WTC11 (cell line): ENCODE results near the gene VWA8. TPM values are rescaled to one million over a fixed set of nuclear protein-coding genes. Genes with fewer than 3 reads are reported as not detected.
"Not testable (repeated sequence)": the region's sequence is repeated elsewhere in the genome, so short reads cannot be mapped to it uniquely, and the experiment has no call there.

ENCODE experiments used
- ATAC-seq: fragments of 200-7000 bp; cut with Tn5 transposase; 2 replicates; pipeline ENCODE4 v1.10.0; 2021; ENCODE audit warnings: mild to moderate bottlenecking, moderate library complexity
- CTCF ChIA-PET: fragments of 300-600 bp; sonication (Branson Sonifier 250); formaldehyde crosslinking; loops from one replicate; lab custom pipeline; 2021; ENCODE audit warnings: antibody characterized with exemption; lab: Charles Lee
- POLR2A ChIA-PET: fragments of 350-600 bp; sonication (Branson Sonifier 250); formaldehyde crosslinking; loops from one replicate; lab custom pipeline; 2021; ENCODE audit warnings: antibody characterized with exemption; lab: Charles Lee
- DNase-seq: peaks from one replicate; pipeline ENCODE4 v3.0.0; 2021; ENCODE audit warnings: low spot score
- H3K27ac Mint-ChIP-seq: 2 replicates; pipeline ENCODE4 v1.8.0; 2021; ENCODE audit warnings: mixed read lengths
- H3K27me3 Mint-ChIP-seq: 2 replicates; pipeline ENCODE4 v1.8.0; 2021; ENCODE audit warnings: low read depth, mild to moderate bottlenecking, moderate library complexity, mixed read lengths
- H3K36me3 Mint-ChIP-seq: 2 replicates; pipeline ENCODE4 v1.8.0; 2021; ENCODE audit warnings: mixed read lengths
- H3K4me1 Mint-ChIP-seq: 2 replicates; pipeline ENCODE4 v1.8.0; 2022; ENCODE audit warnings: mixed read lengths
- H3K4me3 Mint-ChIP-seq: 2 replicates; pipeline ENCODE4 v1.8.0; 2021; ENCODE audit warnings: mild to moderate bottlenecking, moderate library complexity, mixed read lengths
- H3K9me3 Mint-ChIP-seq: 2 replicates; pipeline ENCODE4 v1.8.0; 2021; ENCODE audit warnings: mixed read lengths
- AR ChIP-seq: fragments of 250-450 bp; sonication (Bioruptor Pico); IDR thresholded peaks from 2 replicates; pipeline ENCODE4 v1.9.0; 2021; ENCODE audit warnings: mild to moderate bottlenecking
- ARID4B ChIP-seq: sonication (generic); formaldehyde crosslinking; IDR thresholded peaks from 2 replicates; pipeline ENCODE4 v1.8.0; 2023; ENCODE audit warnings: missing genetic modification reagents, mild to moderate bottlenecking, borderline replicate concordance
- CBFB ChIP-seq: sonication (generic); formaldehyde crosslinking; IDR thresholded peaks from 2 replicates; pipeline ENCODE4 v1.8.1; 2022; ENCODE audit warnings: mild to moderate bottlenecking, low read depth, missing genetic modification reagents
- E2F1 ChIP-seq: sonication (generic); formaldehyde crosslinking; IDR thresholded peaks from 2 replicates; pipeline ENCODE4 v1.8.0; 2022; ENCODE audit warnings: mild to moderate bottlenecking, missing genetic modification reagents
- IRF2 ChIP-seq: sonication (generic); formaldehyde crosslinking; IDR thresholded peaks from 2 replicates; pipeline ENCODE4 v1.8.0; 2022; ENCODE audit warnings: low read depth, missing genetic modification reagents, borderline replicate concordance
- MYBL2 ChIP-seq: sonication (generic); formaldehyde crosslinking; IDR thresholded peaks from 2 replicates; pipeline ENCODE4 v1.8.1; 2023; ENCODE audit warnings: mild to moderate bottlenecking, moderate library complexity, missing genetic modification reagents
- NFATC4 ChIP-seq: fragments of 250-450 bp; sonication (Bioruptor Pico); IDR thresholded peaks from 2 replicates; pipeline ENCODE4 v1.9.0; 2021; ENCODE audit warnings: mild to moderate bottlenecking
- TP53 ChIP-seq: sonication (generic); formaldehyde crosslinking; IDR thresholded peaks from 2 replicates; pipeline ENCODE4 v1.8.1; 2023; ENCODE audit warnings: mild to moderate bottlenecking, missing genetic modification reagents
- ZNF232 ChIP-seq: sonication (generic); formaldehyde crosslinking; IDR thresholded peaks from 2 replicates; pipeline ENCODE4 v1.8.0; 2022; ENCODE audit warnings: mild to moderate bottlenecking, missing genetic modification reagents
- ZNF317 ChIP-seq: sonication (generic); formaldehyde crosslinking; IDR thresholded peaks from 2 replicates; pipeline ENCODE4 v1.8.1; 2023; ENCODE audit warnings: low read depth, mild to moderate bottlenecking, moderate library complexity, missing genetic modification reagents, borderline replicate concordance
- ZNF425 ChIP-seq: fragments of 250-450 bp; sonication (Bioruptor Pico); conservative IDR thresholded peaks from 2 replicates; pipeline ENCODE4 v1.9.0; 2021; ENCODE audit warnings: mild to moderate bottlenecking
- ZNF532 ChIP-seq: fragments of 250-450 bp; sonication (Bioruptor Pico); IDR thresholded peaks from 2 replicates; pipeline ENCODE4 v1.9.0; 2021; ENCODE audit warnings: mild to moderate bottlenecking, borderline replicate concordance
- ZSCAN18 ChIP-seq: fragments of 250-450 bp; sonication (Bioruptor Pico); IDR thresholded peaks from 2 replicates; pipeline ENCODE4 v2.1.2; 2022; ENCODE audit warnings: mild to moderate bottlenecking, moderate library complexity
- total RNA-seq: library from RNA; stranded (reverse); gene quantifications from 3 replicates; pipeline ENCODE4 v1.2.3, GENCODE V29; 2021

VWA8 gene
- total RNA-seq, 1 experiment from 2014 or later: 19.9 TPM

GRCh38 chr13:41835871-41836270, 125.0 kb downstream of the VWA8 start:
- Mint-ChIP-seq H3K27me3 (no peaks in the 10 kb centered on the region; the same call in 1 of the 2 replicates), H3K4me1 (0 out of 2 replicates have a peak, but pooled peaks cover 2% of the 10 kb centered on the region), H3K36me3 (peaks cover 17% of the 10 kb centered on the region), H3K4me3 (no peak overlapping the region), H3K27ac (no peak overlapping the region), H3K9me3 (peaks cover 7% of the 10 kb centered on the region; the same call in 1 of the 2 replicates)
- no peak for DNase-seq
- ChIA-PET CTCF (no interaction called here), POLR2A (no interaction called here)
- TF ChIP-seq ARID4B (no peak), ZNF532 (CRISPR knock-in tag) (no peak), AR (CRISPR knock-in tag) (no peak), ZNF425 (CRISPR knock-in tag) (no peak), CBFB (CRISPR knock-in tag) (no peak), MYBL2 (CRISPR knock-in tag) (no peak), ZNF317 (CRISPR knock-in tag) (no peak), IRF2 (no peak), NFATC4 (no peak), ZSCAN18 (CRISPR knock-in tag) (no peak), ZNF232 (CRISPR knock-in tag) (no peak), TP53 (no peak), E2F1 (CRISPR knock-in tag) (no peak)
- ATAC-seq: no peak

- CTCF ChIA-PET, H3K9me3 Mint-ChIP-seq: not testable (repeated sequence)
Observed at GRCh38 chr13:41834697-41835096, 126.2 kb downstream of the VWA8 start.

More at GRCh38 chr13:41834697-41835096, 126.2 kb downstream of the VWA8 start:
- H3K27me3 Mint-ChIP-seq, H3K4me1 Mint-ChIP-seq, DNase-seq, ATAC-seq, H3K27ac Mint-ChIP-seq, H3K4me3 Mint-ChIP-seq, POLR2A ChIA-PET: not testable (repeated sequence)
- H3K36me3 Mint-ChIP-seq: peaks cover 21% of the 10 kb centered on the region
